Epithelial cell of esophagus (primary cell): ENCODE data around the gene PRDM16.

Experiments used
- DNase-seq: peaks from one replicate; pipeline ENCODE4 v3.0.0; 2010; ENCODE audit warnings: low read depth
- H3K4me3 ChIP-seq: 2 replicates; pipeline ENCODE4 v1.5.1; 2011; ENCODE audit warnings: mild to moderate bottlenecking, low read length, control low read depth
- CTCF ChIP-seq: IDR thresholded peaks from 2 replicates; pipeline ENCODE4 v1.5.1; 2011; ENCODE audit warnings: low read depth, mild to moderate bottlenecking, low read length, control low read depth, inconsistent platforms; ENCODE audit not compliant: insufficient read depth; ENCODE audit errors: missing control alignments

PRDM16 gene

GRCh38 chr1:3135073-3135702 lies 66.2 kb downstream of the PRDM16 start:
- DNase-seq = no peak
- no peak overlapping the region for H3K4me3 ChIP-seq
- TF ChIP-seq CTCF = no peak

GRCh38 chr1:3135744-3136455 lies 66.9 kb downstream of the PRDM16 start:
- no peak overlapping the region for H3K4me3 ChIP-seq
- no peak for DNase-seq
- TF ChIP-seq CTCF = no peak

- no peak for DNase-seq
- no peak overlapping the region for H3K4me3 ChIP-seq
- TF ChIP-seq CTCF = no peak
Observed at GRCh38 chr1:3136532-3136931, 67.5 kb downstream of the PRDM16 start.

- no peak for TF ChIP-seq CTCF
- no peak overlapping the region for H3K4me3 ChIP-seq
- DNase-seq = no peak
Observed at GRCh38 chr1:3137111-3138100, 68.4 kb downstream of the PRDM16 start.

GRCh38 chr1:3138623-3139151 lies 69.7 kb downstream of the PRDM16 start:
- no peak for DNase-seq

More at GRCh38 chr1:3138623-3139151, 69.7 kb downstream of the PRDM16 start:
- H3K4me3 ChIP-seq = no peak overlapping the region
- TF ChIP-seq CTCF = no peak
